ENCODE results near the gene SPATA24. TPM values are rescaled to one million over a fixed set of nuclear protein-coding genes. Genes with fewer than 3 reads are reported as not detected.

SPATA24 gene
- total and polyA plus RNA-seq, 2 experiments from 2014 or later, result 16.0 to 20.6 TPM

DNA sequence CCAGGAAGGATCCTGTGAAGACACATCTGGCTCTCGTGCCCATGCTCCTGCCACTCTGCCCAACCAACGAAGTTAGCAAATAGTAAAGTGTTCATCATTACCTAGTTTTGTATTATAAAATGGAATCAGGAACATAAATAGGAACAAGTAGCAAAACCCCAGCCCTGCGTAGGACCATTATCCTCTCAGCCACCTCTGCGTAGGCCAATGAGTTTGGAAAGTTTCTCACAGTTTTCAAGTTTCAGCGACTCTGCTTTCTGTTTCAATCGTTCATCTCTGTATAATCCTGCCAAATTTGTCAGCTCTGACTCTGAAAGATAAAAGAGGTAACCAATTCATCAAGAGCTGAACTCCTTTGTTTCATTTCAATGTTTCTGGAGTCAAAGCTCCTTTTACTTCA is 10.1 kb upstream of the SPATA24 start:
- no peak overlapping the region for H3K27ac Mint-ChIP-seq
- peaks cover 1% of the 10 kb centered on the region for H3K27me3 Mint-ChIP-seq (ENCODE audit: insufficient read depth, low read depth, poor library complexity)
- Histone ChIP-seq H3K27me3 (ENCODE audit: insufficient read depth) (no peaks in the 10 kb centered on the region), H3K4me2 (no peak overlapping the region), H3F3A (replicated peaks; ENCODE audit: low read depth) (0 out of 2 replicates have a peak, but pooled peaks cover 3% of the 10 kb centered on the region), H3K79me2 (replicated peaks; ENCODE audit: insufficient read depth) (no peaks in the 10 kb centered on the region), H3K4me3 (no peak overlapping the region), H3K4me1 (ENCODE audit: insufficient read depth) (no peaks in the 10 kb centered on the region), H2AFZ (no peak overlapping the region), H3K27ac (ENCODE audit: low read depth) (no peak overlapping the region), H3K36me3 (ENCODE audit: insufficient read depth) (no peaks in the 10 kb centered on the region), H4K20me1 (replicated peaks; ENCODE audit: insufficient read depth) (no peaks in the 10 kb centered on the region), H3K9me2 (ENCODE audit: insufficient read depth) (no peaks in the 10 kb centered on the region)
- H3K36me3 Mint-ChIP-seq (ENCODE audit: low read depth), result peaks cover 10% of the 10 kb centered on the region
- no peak for ATAC-seq
- no peak for TF ChIP-seq ZNF114 (CRISPR knock-in tag; IDR thresholded peaks at IDR 0.05)
- TF ChIP-seq NANOG (IDR thresholded peaks at IDR 0.05; ENCODE audit: borderline replicate concordance), result no peak
- no peak for TF ChIP-seq CREB1 (CRISPR knock-in tag; IDR thresholded peaks at IDR 0.05; ENCODE audit: low read depth)
- no peak for TF ChIP-seq CTCF (conservative IDR thresholded peaks at IDR 0.05; ENCODE audit: low read depth in 2 of 2)
- TF ChIP-seq REST (IDR thresholded peaks at IDR 0.05; ENCODE audit: unreplicated experiment), result no peak
- no peak for TF ChIP-seq ZNF331 (CRISPR knock-in tag; IDR thresholded peaks at IDR 0.05; ENCODE audit: low read depth)
- TF ChIP-seq JUNB (IDR thresholded peaks at IDR 0.05; ENCODE audit: unreplicated experiment), result no peak
- TF ChIP-seq, protein P1, sequence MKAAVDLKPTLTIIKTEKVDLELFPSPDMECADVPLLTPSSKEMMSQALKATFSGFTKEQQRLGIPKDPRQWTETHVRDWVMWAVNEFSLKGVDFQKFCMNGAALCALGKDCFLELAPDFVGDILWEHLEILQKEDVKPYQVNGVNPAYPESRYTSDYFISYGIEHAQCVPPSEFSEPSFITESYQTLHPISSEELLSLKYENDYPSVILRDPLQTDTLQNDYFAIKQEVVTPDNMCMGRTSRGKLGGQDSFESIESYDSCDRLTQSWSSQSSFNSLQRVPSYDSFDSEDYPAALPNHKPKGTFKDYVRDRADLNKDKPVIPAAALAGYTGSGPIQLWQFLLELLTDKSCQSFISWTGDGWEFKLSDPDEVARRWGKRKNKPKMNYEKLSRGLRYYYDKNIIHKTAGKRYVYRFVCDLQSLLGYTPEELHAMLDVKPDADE (IDR thresholded peaks at IDR 0.05), result no peak
- no peak for TF ChIP-seq ZNF462 (CRISPR knock-in tag; IDR thresholded peaks at IDR 0.05)
- TF ChIP-seq EZH2phosphoT487 (IDR thresholded peaks at IDR 0.05; ENCODE audit: unreplicated experiment), result no peak
- H3K4me3 Mint-ChIP-seq, result no peak overlapping the region
- H3K4me1 Mint-ChIP-seq, result peaks cover 4% of the 10 kb centered on the region; the same call in 1 of the 3 replicates
- H3K9me3 Mint-ChIP-seq, result no peaks in the 10 kb centered on the region
- DNase-seq (ENCODE audit: low spot score), result no peak

Data from GM23338 (cell line).